Measurements from ENCODE around the gene CNTNAP5. TPM values are rescaled to one million over a fixed set of nuclear protein-coding genes. Genes with fewer than 3 reads are reported as not detected.

Gene CNTNAP5
- total RNA-seq, 1 donor from 2014 or later, result not detected

GRCh38 chr2:124063596-124063995 is 38.5 kb downstream of the CNTNAP5 start:
- TF ChIP-seq CTCF (IDR thresholded peaks at IDR 0.05; ENCODE audit: insufficient read depth, low read length, severe bottlenecking), result no peak
- H3K27me3 ChIP-seq (ENCODE audit: control insufficient read depth, insufficient read depth, low read length), result no peaks in the 10 kb centered on the region
- DNase-seq (ENCODE audit: low read depth) (no peak), FAIRE-seq (no peak)
- H3K4me3 ChIP-seq (ENCODE audit: low read depth, low read length), result no peak overlapping the region
- H3K36me3 ChIP-seq (ENCODE audit: control insufficient read depth, insufficient read depth, low read length), result no peaks in the 10 kb centered on the region

DNA sequence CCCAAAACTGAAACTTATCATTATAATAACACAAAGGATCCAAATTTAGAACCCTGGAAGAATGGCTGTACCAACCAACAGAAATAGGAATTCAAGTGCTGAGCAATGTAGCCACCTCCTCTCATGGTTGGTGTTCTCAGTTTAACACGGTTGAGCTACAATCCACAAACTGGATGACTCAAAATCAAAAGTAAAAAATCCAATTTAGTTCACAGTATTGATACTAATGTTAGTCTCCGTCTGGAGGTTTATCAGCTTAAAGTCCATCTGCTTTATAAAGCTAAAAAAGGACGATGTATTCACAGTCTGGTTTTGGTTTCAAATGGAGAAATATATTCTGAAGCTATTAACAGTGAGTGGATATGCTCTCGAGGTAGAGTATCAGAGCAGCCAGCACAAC is 40.5 kb downstream of the CNTNAP5 start:
- Histone ChIP-seq H3K36me3 (ENCODE audit: control insufficient read depth, insufficient read depth, low read length) (no peaks in the 10 kb centered on the region), H3K27me3 (ENCODE audit: control insufficient read depth, insufficient read depth, low read length) (no peaks in the 10 kb centered on the region), H3K4me3 (ENCODE audit: low read depth, low read length) (no peak overlapping the region)
- no peak for TF ChIP-seq CTCF (IDR thresholded peaks at IDR 0.05; ENCODE audit: insufficient read depth, low read length, severe bottlenecking)
- FAIRE-seq (no peak), DNase-seq (ENCODE audit: low read depth) (no peak)

DNA sequence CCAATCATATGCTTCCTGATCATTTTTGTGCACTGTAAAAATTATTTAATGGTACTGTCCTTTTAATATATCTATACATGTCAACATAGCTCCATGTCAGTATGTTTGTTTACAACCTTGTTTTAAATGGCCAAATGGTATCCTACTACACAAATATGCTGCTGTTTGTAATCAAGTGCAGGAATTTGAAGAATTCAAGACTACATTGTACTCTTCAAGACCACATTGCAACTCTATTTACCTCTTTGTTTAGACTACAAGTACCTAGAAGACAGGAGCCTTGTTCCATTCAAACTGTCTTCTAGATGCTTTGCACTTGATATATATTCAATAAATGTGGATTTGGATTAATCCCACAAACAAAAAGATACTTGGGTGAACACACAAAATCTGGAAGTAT is 41.7 kb downstream of the CNTNAP5 start:
- no peaks in the 10 kb centered on the region for H3K36me3 ChIP-seq (ENCODE audit: control insufficient read depth, insufficient read depth, low read length)
- no peak for TF ChIP-seq CTCF (IDR thresholded peaks at IDR 0.05; ENCODE audit: insufficient read depth, low read length, severe bottlenecking)
- FAIRE-seq (no peak), DNase-seq (ENCODE audit: low read depth) (no peak)
- H3K4me3 ChIP-seq (ENCODE audit: low read depth, low read length), result no peak overlapping the region
- H3K27me3 ChIP-seq (ENCODE audit: control insufficient read depth, insufficient read depth, low read length), result no peaks in the 10 kb centered on the region

DNA sequence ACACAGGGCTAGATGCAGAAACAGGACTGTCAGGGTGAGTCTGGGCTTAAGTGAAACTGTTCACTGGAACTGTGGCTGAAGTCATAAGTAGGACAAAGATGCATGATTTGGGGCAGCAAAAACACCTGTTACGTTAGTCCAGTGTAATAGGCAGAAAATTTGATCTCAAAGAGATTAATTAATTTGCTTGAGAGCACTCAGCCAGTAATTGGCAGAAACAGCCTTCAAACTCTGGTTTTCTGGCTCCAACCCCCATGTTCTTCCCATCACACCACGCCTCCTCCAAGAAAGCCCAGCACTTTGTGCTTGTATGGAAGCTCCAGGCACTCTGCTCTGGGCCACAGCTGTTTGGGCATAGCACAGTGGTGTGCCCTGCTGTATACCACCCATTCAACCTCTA is 54.0 kb downstream of the CNTNAP5 start:
- Histone ChIP-seq H3K36me3 (ENCODE audit: control insufficient read depth, insufficient read depth, low read length) (no peaks in the 10 kb centered on the region), H3K27me3 (ENCODE audit: control insufficient read depth, insufficient read depth, low read length) (no peaks in the 10 kb centered on the region), H3K4me3 (ENCODE audit: low read depth, low read length) (no peak overlapping the region)
- FAIRE-seq (no peak), DNase-seq (ENCODE audit: low read depth) (no peak)
- no peak for TF ChIP-seq CTCF (IDR thresholded peaks at IDR 0.05; ENCODE audit: insufficient read depth, low read length, severe bottlenecking)

DNA sequence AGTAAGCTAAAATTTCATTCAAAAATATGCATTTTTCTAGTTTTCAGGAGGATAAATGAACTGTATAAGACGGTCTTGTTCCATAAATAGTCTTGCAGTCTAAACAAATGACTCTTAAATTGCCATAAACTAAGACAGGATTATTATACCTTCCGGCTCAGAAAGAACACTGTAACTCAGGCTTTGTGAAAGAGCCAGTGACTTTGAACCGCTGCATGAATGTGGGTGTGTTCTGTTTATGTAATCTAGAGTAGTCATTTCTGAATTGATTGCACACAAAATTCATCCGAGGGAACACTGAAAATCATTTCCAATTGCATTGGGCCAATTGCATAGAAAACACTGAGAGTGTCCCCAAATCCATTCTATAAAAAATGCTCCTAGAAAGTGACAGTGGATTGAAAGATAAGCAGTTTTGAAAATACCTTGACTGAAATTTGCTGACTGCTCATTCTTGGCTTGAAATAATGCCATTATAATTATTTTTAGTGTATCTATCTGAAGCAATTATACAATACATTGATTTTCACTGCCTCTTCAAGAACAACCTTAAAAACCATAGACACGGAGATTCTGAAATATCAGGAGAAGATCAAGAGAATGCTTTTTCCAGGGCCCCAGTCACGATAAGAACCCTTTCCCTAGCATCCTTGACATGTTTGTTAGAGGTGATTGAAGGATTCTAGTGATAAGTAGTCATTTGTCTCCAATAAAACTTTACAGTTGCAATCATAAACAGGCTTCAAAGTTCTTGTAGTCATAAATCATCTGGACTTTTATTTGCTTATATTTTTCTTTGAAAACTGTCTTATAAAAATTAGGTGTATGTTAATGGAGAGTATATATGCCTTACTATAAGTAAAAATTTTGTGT is 55.4 kb downstream of the CNTNAP5 start:
- no peak for FAIRE-seq
- TF ChIP-seq CTCF (IDR thresholded peaks at IDR 0.05; ENCODE audit: insufficient read depth, low read length, severe bottlenecking), result no peak
- Histone ChIP-seq H3K27me3 (ENCODE audit: control insufficient read depth, insufficient read depth, low read length) (no peaks in the 10 kb centered on the region), H3K36me3 (ENCODE audit: control insufficient read depth, insufficient read depth, low read length) (no peaks in the 10 kb centered on the region), H3K4me3 (ENCODE audit: low read depth, low read length) (no peak overlapping the region)
- peak; percentile 0 for DNase-seq (ENCODE audit: low read depth)

Data from bronchial epithelial cell (primary cell).